Esophagus squamous epithelium (tissue), 5 donors: ENCODE measurements around the gene MED13L. TPM values are rescaled to one million over a fixed set of nuclear protein-coding genes. Genes with fewer than 3 reads are reported as not detected.
A peak's percentile ranks its signal among the peaks of the same experiment; 100 is the strongest.

Source experiments
- DNase-seq: peaks from one replicate; lab custom pipeline; 2025; lab: John Stamatoyannopoulos, UW
- H3K27ac ChIP-seq, 4 donors: fragments of 200-600 bp; sonication (generic); one replicate each; pipeline ENCODE4 v1.5.1; 2016 to 2019; ENCODE audit warnings: mild to moderate bottlenecking in 1 of 4
- H3K27me3 ChIP-seq, 4 donors: fragments of 200-600 bp; sonication (generic); 1 replicate in 3 of 4; 2 replicates in 1 of 4; pipeline versions ENCODE4 v1.5.1 to v1.6.0; 2017 to 2021; ENCODE audit warnings: antibody characterized with exemption in 1 of 4
- H3K36me3 ChIP-seq, 3 donors: fragments of 200-600 bp; sonication (generic); one replicate each; pipeline ENCODE4 v1.5.1; 2016 to 2019
- H3K4me1 ChIP-seq, 3 donors: fragments of 200-600 bp; sonication (generic); one replicate each; pipeline ENCODE4 v1.5.1; 2017 to 2019
- H3K4me3 ChIP-seq, 4 donors: fragments of 200-600 bp; sonication (generic); 1 replicate in 3 of 4; 2 replicates in 1 of 4; pipeline ENCODE4 v1.5.1; 2016 to 2019; ENCODE audit warnings: mild to moderate bottlenecking in 2 of 4, moderate library complexity in 1 of 4
- H3K9me3 ChIP-seq, 3 donors: fragments of 200-600 bp; sonication (generic); one replicate each; pipeline ENCODE4 v1.5.1; 2016 to 2019
- CTCF ChIP-seq, 6 experiments: fragments of 450-650 bp in 4 of 6; fragments of 200-600 bp in 2 of 6; sonication (generic) in 2 of 6; IDR thresholded peaks; one replicate each; pipeline ENCODE4 v1.5.1; 2016 to 2019; ENCODE audit warnings: antibody characterized with exemption in 6 of 6, mild to moderate bottlenecking in 4 of 6, moderate library complexity in 4 of 6
- POLR2A ChIP-seq, 4 donors: fragments of 450-650 bp; IDR thresholded peaks; one replicate each; pipeline ENCODE4 v1.6.1; 2017; ENCODE audit warnings: antibody characterized with exemption in 4 of 4, mild to moderate bottlenecking in 4 of 4, moderate library complexity in 3 of 4
- WGBS, 2 donors: methylation state at CpG; one replicate each; pipeline ENCODE4 v1.1.5; 2018; 5-methylcytosine and 5-hydroxymethylcytosine counted together
- intact Hi-C: fragments of 100-400 bp; cut with DNase I; formaldehyde crosslinking; loops from one replicate; pipeline ENCODE4 v1.15.0; 2022
- total RNA-seq, 4 donors: library from RNA; depleted of rRNA; stranded (reverse); fragments of >200 nt; gene quantifications; one replicate each; pipeline ENCODE4 v1.1.0, GENCODE V29; 2016
- donor health status: DM: yes; HTN: yes; CAD: no.

MED13L gene
- total RNA-seq, 4 donors from 2014 or later, result 52.2 to 137 (median 62.1) TPM

- WGBS, 2 donors, result 78 to 79% methylated on average over 3 of the region's 3 CpGs
These were observed 356.9 kb downstream of the MED13L start for GRCh38 chr12:115920395-115921183.

GRCh38 chr12:115918763-115919162 is 358.7 kb downstream of the MED13L start:
- H3K27me3 ChIP-seq, result peaks cover 0 to 57% (median 0%) of the 10 kb centered on the region in 4 donors
- H3K36me3 ChIP-seq, result no peaks in the 10 kb centered on the region
- intact Hi-C loops, result loop anchor here (5.0 kb wide), 2 partner anchors 51 to 1256 kb away; no protein-coding TSS in a partner anchor
- WGBS, 2 donors, result 26 to 34% methylated on average over 6 to 7 of the region's 7 CpGs
- no peak for TF ChIP-seq POLR2A (IDR thresholded peaks at IDR 0.05)
- H3K9me3 ChIP-seq, result peaks cover 0 to 10% (median 8%) of the 10 kb centered on the region in 3 donors
- H3K4me1 ChIP-seq, result peaks cover 0 to 7% (median 0%) of the 10 kb centered on the region in 3 donors
- no peak for DNase-seq
- no peak overlapping the region for H3K4me3 ChIP-seq
- H3K27ac ChIP-seq, result no peak overlapping the region

More at GRCh38 chr12:115920395-115921183, 356.9 kb downstream of the MED13L start:
- Histone ChIP-seq H3K27ac (no peak overlapping the region), H3K27me3 (peaks cover 0 to 65% (median 0%) of the 10 kb centered on the region in 4 donors), H3K4me3 (no peak overlapping the region), H3K36me3 (no peaks in the 10 kb centered on the region), H3K4me1 (peaks cover 0 to 7% (median 0%) of the 10 kb centered on the region in 3 donors), H3K9me3 (peaks cover 0 to 10% (median 8%) of the 10 kb centered on the region in 3 donors)
- intact Hi-C loops, result no loop called here
- no peak for DNase-seq
- no peak for TF ChIP-seq POLR2A (IDR thresholded peaks at IDR 0.05)

- H3K27me3 ChIP-seq, result peaks cover 0 to 48% (median 0%) of the 10 kb centered on the region in 4 donors
- no peak for DNase-seq
- 6 to 17% methylated on average over 10 to 13 of the region's 57 CpGs for WGBS, 2 donors
These were observed 360.4 kb downstream of the MED13L start for GRCh38 chr12:115916910-115917668.

GRCh38 chr12:115914122-115914521 is 363.4 kb downstream of the MED13L start:
- no peaks in the 10 kb centered on the region for H3K9me3 ChIP-seq
- no peak overlapping the region for H3K4me3 ChIP-seq
- peaks cover 0 to 7% (median 0%) of the 10 kb centered on the region in 3 donors for H3K4me1 ChIP-seq
- intact Hi-C loops, result no loop called here
- 78 to 84% methylated on average over 4 to 5 of the region's 5 CpGs for WGBS, 2 donors
- DNase-seq, result no peak
- H3K36me3 ChIP-seq, result no peaks in the 10 kb centered on the region
- no peak for TF ChIP-seq POLR2A (IDR thresholded peaks at IDR 0.05)
- no peak for TF ChIP-seq CTCF (IDR thresholded peaks at IDR 0.05)
- H3K27me3 ChIP-seq, result peaks cover 0 to 39% (median 0%) of the 10 kb centered on the region in 4 donors
- no peak overlapping the region for H3K27ac ChIP-seq

More at GRCh38 chr12:115916910-115917668, 360.4 kb downstream of the MED13L start:
- intact Hi-C loops, result loop anchor here (5.0 kb wide), 2 partner anchors 50 to 1255 kb away; no protein-coding TSS in a partner anchor
- peaks cover 0 to 7% (median 0%) of the 10 kb centered on the region in 3 donors for H3K4me1 ChIP-seq
- H3K9me3 ChIP-seq, result no peaks in the 10 kb centered on the region
- no peaks in the 10 kb centered on the region for H3K36me3 ChIP-seq
- H3K4me3 ChIP-seq, result peak overlapping the region; percentile 31 to 55 (median 38)
- TF ChIP-seq CTCF (IDR thresholded peaks at IDR 0.05), result peak; percentile 88 to 98 (median 96)
- TF ChIP-seq POLR2A (IDR thresholded peaks at IDR 0.05), result no peak
- no peak overlapping the region for H3K27ac ChIP-seq

- TF ChIP-seq POLR2A (IDR thresholded peaks at IDR 0.05), result no peak
- no peaks in the 10 kb centered on the region for H3K36me3 ChIP-seq
- H3K4me1 ChIP-seq, result peaks cover 0 to 7% (median 0%) of the 10 kb centered on the region in 3 donors
- intact Hi-C loops, result no loop called here
- no peaks in the 10 kb centered on the region for H3K9me3 ChIP-seq
- no peak overlapping the region for H3K27ac ChIP-seq
- peaks cover 0 to 27% (median 0%) of the 10 kb centered on the region in 4 donors for H3K27me3 ChIP-seq
- WGBS, 2 donors, result 64 to 91% methylated on average over 1 of the region's 1 CpG
- H3K4me3 ChIP-seq, result no peak overlapping the region
- DNase-seq, result no peak
These were observed 365.1 kb downstream of the MED13L start for GRCh38 chr12:115912440-115912839.

GRCh38 chr12:115911360-115911759 is 366.1 kb downstream of the MED13L start:
- no peak for TF ChIP-seq CTCF (IDR thresholded peaks at IDR 0.05)
- TF ChIP-seq POLR2A (IDR thresholded peaks at IDR 0.05), result no peak
- intact Hi-C loops, result no loop called here
- Histone ChIP-seq H3K4me3 (no peak overlapping the region), H3K27me3 (peaks cover 0 to 19% (median 0%) of the 10 kb centered on the region in 4 donors), H3K27ac (no peak overlapping the region), H3K36me3 (no peaks in the 10 kb centered on the region), H3K9me3 (no peaks in the 10 kb centered on the region), H3K4me1 (no peaks in the 10 kb centered on the region)
- WGBS, 2 donors, result 73 to 81% methylated on average over 1 of the region's 1 CpG
- DNase-seq, result no peak
